SK-N-MC (cell line): ENCODE results near the gene THOC7.

Experiments used
- DNase-seq: peaks from one replicate; pipeline ENCODE4 v3.0.0-alpha.2; 2011; ENCODE audit warnings: low read depth, low spot score
- H3K27ac ChIP-seq: fragments of 200-600 bp; sonication (generic); 2 replicates; pipeline ENCODE4 v1.5.1; 2016; ENCODE audit warnings: mixed run types
- H3K36me3 ChIP-seq: fragments of 200-600 bp; sonication (generic); 2 replicates; pipeline ENCODE4 v1.6.1; 2017; ENCODE audit warnings: antibody characterized with exemption, low read length, mixed read lengths; ENCODE audit not compliant: insufficient read depth
- H3K4me3 ChIP-seq: fragments of 200-600 bp; sonication (generic); 2 replicates; pipeline ENCODE4 v1.5.1; 2016
- H3K9ac ChIP-seq: fragments of 200-600 bp; sonication (generic); 2 replicates; pipeline ENCODE4 v1.8.0; 2017; ENCODE audit warnings: mixed run types, mixed read lengths; ENCODE audit not compliant: insufficient read length
- H3K9me3 ChIP-seq: fragments of 200-600 bp; sonication (generic); 2 replicates; pipeline ENCODE4 v1.6.1; 2017; ENCODE audit warnings: low read depth, mild to moderate bottlenecking, antibody characterized with exemption, low read length, moderate library complexity, mixed read lengths
- EZH2 ChIP-seq: fragments of 200-600 bp; sonication (generic); IDR thresholded peaks from one replicate; pipeline ENCODE4 v1.6.1; 2017; ENCODE audit warnings: antibody characterized with exemption
- FOXP2 ChIP-seq: optimal IDR thresholded peaks from 2 replicates; pipeline ENCODE3; 2011; ENCODE audit warnings: mild to moderate bottlenecking, moderate library complexity; ENCODE audit not compliant: insufficient read depth; ENCODE audit errors: extremely low read length, control extremely low read depth
- POLR2AphosphoS5 ChIP-seq: IDR thresholded peaks from 2 replicates; pipeline ENCODE4 v1.6.1; 2012; ENCODE audit warnings: mild to moderate bottlenecking, low read depth, low read length, borderline replicate concordance

The THOC7 gene

GRCh38 chr3:63800097-63800496 is 63.5 kb downstream of the THOC7 start:
- no peak overlapping the region for H3K27ac ChIP-seq
- TF ChIP-seq POLR2AphosphoS5 = no peak
- no peak for TF ChIP-seq FOXP2
- TF ChIP-seq EZH2 = no peak

GRCh38 chr3:63798949-63799348 is 64.7 kb downstream of the THOC7 start:
- H3K27ac ChIP-seq = no peak overlapping the region
- no peaks in the 10 kb centered on the region for H3K36me3 ChIP-seq
- TF ChIP-seq POLR2AphosphoS5 (no peak), EZH2 (no peak), FOXP2 (no peak)
- DNase-seq = no peak
- H3K9me3 ChIP-seq = no peaks in the 10 kb centered on the region
- no peak overlapping the region for H3K4me3 ChIP-seq
- no peak overlapping the region for H3K9ac ChIP-seq

More at GRCh38 chr3:63800097-63800496, 63.5 kb downstream of the THOC7 start:
- Histone ChIP-seq H3K9ac (no peak overlapping the region), H3K36me3 (no peaks in the 10 kb centered on the region), H3K9me3 (no peaks in the 10 kb centered on the region), H3K4me3 (no peak overlapping the region)
- no peak for DNase-seq

GRCh38 chr3:63798544-63798943 is 65.1 kb downstream of the THOC7 start:
- DNase-seq = no peak
- no peak for TF ChIP-seq EZH2
- TF ChIP-seq POLR2AphosphoS5 = no peak
- no peak for TF ChIP-seq FOXP2
- no peak overlapping the region for H3K4me3 ChIP-seq

GRCh38 chr3:63795438-63795837 is 68.2 kb downstream of the THOC7 start:
- DNase-seq = no peak
- H3K9ac ChIP-seq = no peak overlapping the region
- H3K27ac ChIP-seq = no peak overlapping the region
- no peak for TF ChIP-seq POLR2AphosphoS5
- TF ChIP-seq FOXP2 = no peak
- TF ChIP-seq EZH2 = no peak
- no peak overlapping the region for H3K4me3 ChIP-seq
- H3K9me3 ChIP-seq = no peaks in the 10 kb centered on the region
- H3K36me3 ChIP-seq = no peaks in the 10 kb centered on the region

More at GRCh38 chr3:63798544-63798943, 65.1 kb downstream of the THOC7 start:
- Histone ChIP-seq H3K9me3 (no peaks in the 10 kb centered on the region), H3K36me3 (no peaks in the 10 kb centered on the region), H3K9ac (no peak overlapping the region), H3K27ac (no peak overlapping the region)

- Histone ChIP-seq H3K27ac (no peak overlapping the region), H3K4me3 (no peak overlapping the region), H3K36me3 (no peaks in the 10 kb centered on the region), H3K9ac (no peak overlapping the region), H3K9me3 (no peaks in the 10 kb centered on the region)
- TF ChIP-seq POLR2AphosphoS5 (no peak), EZH2 (no peak), FOXP2 (no peak)
- DNase-seq = no peak
Observed at GRCh38 chr3:63791974-63792373, 71.6 kb downstream of the THOC7 start.
